Stimulated activated CD4-positive, alpha-beta T cell treated with anti-CD3 and anti-CD28 coated beads, Interleukin-2, amount 100 ng/mL, for 48 hours (primary cell): ENCODE results near the gene PEX6.
"Not testable (repeated sequence)": the region's sequence is repeated elsewhere in the genome, so short reads cannot be mapped to it uniquely, and the experiment has no call there.

Experiments
- DNase-seq, 2 donors: peaks; one replicate each; pipeline ENCODE4 v3.0.0-alpha.2; 2020

The PEX6 gene

GRCh38 chr6:42963179-42963854 lies 15.7 kb downstream of the PEX6 start:
- DNase-seq: no peak

GRCh38 chr6:42962502-42963178 lies 16.3 kb downstream of the PEX6 start:
- no peak for DNase-seq

GRCh38 chr6:42962096-42962495 lies 16.9 kb downstream of the PEX6 start:
- DNase-seq: no peak

GRCh38 chr6:42961020-42961470 lies 17.9 kb downstream of the PEX6 start:
- no peak for DNase-seq

GRCh38 chr6:42960243-42961019 lies 18.6 kb downstream of the PEX6 start, which contains the start of gene GNMT:
Gene GNMT, plus strand, starts transcription at chr6:42960754. Its CDS starts 14 bp downstream, at chr6:42960768.
- peak in 1 of 2 donors; percentile 32 for DNase-seq

- no peak for DNase-seq
These were observed 19.1 kb downstream of the PEX6 start for GRCh38 chr6:42959917-42960242.

GRCh38 chr6:42958125-42958524 lies 20.9 kb downstream of the PEX6 start:
- no peak for DNase-seq

GRCh38 chr6:42954405-42954804 lies 24.6 kb downstream of the PEX6 start:
- DNase-seq: not testable (repeated sequence)

GRCh38 chr6:42952389-42952788 lies 26.6 kb downstream of the PEX6 start:
- no peak for DNase-seq

GRCh38 chr6:42947950-42948349 lies 31.0 kb downstream of the PEX6 start:
- DNase-seq: no peak

GRCh38 chr6:42942444-42942843 lies 36.5 kb downstream of the PEX6 start:
- DNase-seq: no peak

GRCh38 chr6:42941356-42941755 lies 37.6 kb downstream of the PEX6 start:
- not testable (repeated sequence) for DNase-seq

GRCh38 chr6:42940493-42941045 lies 38.4 kb downstream of the PEX6 start:
- no peak for DNase-seq

GRCh38 chr6:42939810-42940167 lies 39.2 kb downstream of the PEX6 start:
- no peak for DNase-seq

- no peak for DNase-seq
These were observed 39.8 kb downstream of the PEX6 start for GRCh38 chr6:42938987-42939809.

GRCh38 chr6:42938428-42938796 lies 40.6 kb downstream of the PEX6 start:
- DNase-seq: no peak

- DNase-seq: no peak
These were observed 41.2 kb downstream of the PEX6 start for GRCh38 chr6:42937548-42938427.

GRCh38 chr6:42936398-42936797 lies 42.6 kb downstream of the PEX6 start:
- no peak for DNase-seq

- DNase-seq: no peak
These were observed 43.7 kb downstream of the PEX6 start for GRCh38 chr6:42935322-42935721.

- no peak for DNase-seq
These were observed 45.8 kb downstream of the PEX6 start for GRCh38 chr6:42933205-42933604.

GRCh38 chr6:42932412-42932811 lies 46.6 kb downstream of the PEX6 start:
- no peak for DNase-seq
